RWPE1 (cell line): Measurements from ENCODE around the gene ZNF496.
"Not testable (repeated sequence)": the region's sequence is repeated elsewhere in the genome, so short reads cannot be mapped to it uniquely, and the experiment has no call there.

ENCODE experiments used
- CTCF ChIA-PET: fragments of 350-600 bp; sonication (Branson Sonifier 250); formaldehyde crosslinking; extraction: SDS; loops from one replicate; lab custom pipeline; 2021; lab: Yijun Ruan, JAX
- POLR2A ChIA-PET: fragments of 400-600 bp; formaldehyde crosslinking; extraction: SDS; loops from one replicate; lab custom pipeline; 2020; ENCODE audit warnings: antibody characterized with exemption; ENCODE audit not compliant: low non-redundant PET; lab: Yijun Ruan, JAX
- DNase-seq: peaks from one replicate; pipeline ENCODE4 v3.0.0; 2012; ENCODE audit warnings: low spot score
- H3K27ac ChIP-seq: fragments of 450-650 bp; 2 replicates; pipeline ENCODE4 v1.5.1; 2017
- CTCF ChIP-seq: fragments of 450-650 bp; conservative IDR thresholded peaks from 2 replicates; pipeline ENCODE4 v1.5.1; 2017; ENCODE audit warnings: low read depth, mild to moderate bottlenecking

Gene ZNF496

DNA sequence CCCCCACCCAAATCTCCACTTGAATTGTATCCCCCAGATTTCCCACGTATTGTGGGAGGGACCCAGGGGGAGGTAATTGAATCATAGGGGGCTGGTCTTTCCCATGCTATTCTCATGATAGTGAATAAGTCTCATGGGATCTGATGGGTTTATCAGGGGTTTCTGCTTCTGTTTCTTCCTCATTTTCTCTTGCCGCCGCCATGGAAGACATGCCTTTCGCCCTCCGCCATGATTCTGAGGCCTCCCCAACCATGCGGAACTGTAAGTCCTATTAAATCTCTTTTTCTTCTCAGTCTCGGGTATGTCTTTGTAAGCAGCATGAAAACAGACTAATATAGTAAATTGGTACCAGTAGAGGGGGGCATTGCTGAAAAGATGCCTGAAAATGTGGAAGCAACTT is 33.4 kb upstream of the ZNF496 start:
- DNase-seq, result no peak
- ChIA-PET POLR2A (no interaction called here), CTCF (no interaction called here)
- TF ChIP-seq CTCF, result no peak
- H3K27ac ChIP-seq, result no peak overlapping the region

GRCh38 chr1:247363000-247363399 is 31.3 kb upstream of the ZNF496 start:
- H3K27ac ChIP-seq, POLR2A ChIA-PET, DNase-seq: not testable (repeated sequence)
- CTCF ChIA-PET, result interaction anchor here (0.7 kb wide), 1 partner anchor 10 kb away, joined by 4 read pairs; no protein-coding TSS in a partner anchor

DNA sequence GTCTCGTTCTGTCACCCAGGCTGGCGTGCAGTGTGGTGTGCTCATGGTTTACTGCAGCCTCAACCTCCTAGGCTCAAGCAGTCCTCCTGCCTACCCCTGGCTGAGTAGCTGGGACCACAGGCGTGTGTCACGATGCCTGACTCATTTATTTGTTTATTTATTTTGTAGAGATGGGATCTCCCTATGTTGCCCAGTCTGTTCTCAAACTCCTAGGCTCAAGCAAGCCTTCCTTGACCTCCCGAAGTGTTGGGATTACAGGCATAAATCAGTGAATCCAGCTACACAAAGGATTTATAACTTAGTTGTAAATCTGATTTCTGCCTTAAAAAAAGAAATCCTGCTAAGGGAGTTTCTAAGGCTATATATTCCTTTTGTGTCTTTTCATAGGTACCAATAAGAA is 30.5 kb upstream of the ZNF496 start:
- POLR2A ChIA-PET, result no interaction called here
- H3K27ac ChIP-seq, result no peak overlapping the region
- no peak for TF ChIP-seq CTCF
- DNase-seq, result no peak
- CTCF ChIA-PET, result interaction anchor here (0.6 kb wide), 1 partner anchor 208 kb away, joined by 3 read pairs; no protein-coding TSS in a partner anchor

DNA sequence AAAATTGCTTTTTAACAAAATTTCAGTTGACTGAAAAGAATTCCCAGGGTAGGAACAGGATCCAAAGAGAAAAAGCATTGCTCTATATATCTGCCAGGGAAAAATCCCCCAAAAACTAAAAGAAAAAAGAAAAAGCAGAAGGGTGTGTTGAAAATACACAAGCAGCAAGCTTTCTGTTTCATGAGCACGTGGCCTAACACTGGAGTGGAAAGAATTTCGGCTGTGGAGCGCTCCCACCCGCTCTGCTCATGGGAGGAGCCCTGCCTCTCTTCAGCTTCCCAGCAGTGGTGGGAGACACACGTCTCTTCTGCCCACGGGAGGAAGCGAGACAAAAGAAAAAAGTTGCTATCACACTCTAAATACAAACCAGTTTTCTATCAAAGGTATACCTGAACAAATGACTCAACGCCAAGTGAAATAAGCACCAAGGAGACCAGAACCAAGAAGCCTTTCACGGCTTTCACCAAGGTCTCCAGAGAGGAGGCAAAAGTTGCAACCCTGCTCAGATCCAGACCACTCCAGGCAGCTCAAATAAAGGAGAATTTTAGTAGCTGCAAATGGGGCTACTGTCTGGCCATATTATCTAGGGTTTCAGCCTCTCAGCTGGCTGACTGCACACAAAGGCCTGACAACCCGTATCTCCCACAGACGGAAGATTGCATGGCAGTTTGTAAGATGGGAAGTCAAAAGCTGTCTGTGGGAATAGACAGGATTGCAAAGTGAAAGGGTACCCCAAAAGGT is 29.5 kb upstream of the ZNF496 start:
- CTCF ChIA-PET, result no interaction called here

GRCh38 chr1:247360116-247360898 is 28.6 kb upstream of the ZNF496 start:
- no peak overlapping the region for H3K27ac ChIP-seq
- TF ChIP-seq CTCF, result no peak
- POLR2A ChIA-PET, result no interaction called here
- DNase-seq, result no peak
- CTCF ChIA-PET, result interaction anchor here (0.7 kb wide), 1 partner anchor 544 kb away, joined by 3 read pairs; no protein-coding TSS in a partner anchor

More for the DNA sequence above, 29.5 kb upstream of the ZNF496 start:
- no peak overlapping the region for H3K27ac ChIP-seq
- POLR2A ChIA-PET, result no interaction called here
- no peak for DNase-seq
- no peak for TF ChIP-seq CTCF

- ChIA-PET POLR2A (no interaction called here), CTCF (interaction anchor here (0.6 to 0.7 kb wide), 2 partner anchors 30 to 543 kb away, joined by 3 read pairs; no protein-coding TSS in a partner anchor)
- no peak for DNase-seq
- no peak overlapping the region for H3K27ac ChIP-seq
- no peak for TF ChIP-seq CTCF
These were observed 27.9 kb upstream of the ZNF496 start for GRCh38 chr1:247359559-247359958.
